Heart left ventricle (tissue), 13 donors: ENCODE results near the gene PPP2R1A.

Experiments used
- POLR2A ChIP-seq, 2 donors: fragments of 450-650 bp; IDR thresholded peaks; one replicate each; pipeline ENCODE4 v1.6.1; 2017; ENCODE audit warnings: antibody characterized with exemption in 2 of 2, mild to moderate bottlenecking in 2 of 2, moderate library complexity in 2 of 2
- TF ChIP-seq, protein P1 (sequence below), 12 donors: fragments of 200-600 bp; sonication (generic) in 4 of 12; IDR thresholded peaks; one replicate each; pipeline versions ENCODE4 v1.5.0 to v1.8.0; 2018 to 2022; ENCODE audit warnings: antibody characterized with exemption in 12 of 12, mild to moderate bottlenecking in 5 of 12
- donor health status: ischemic (EF 13 %, LVEDD 7.1; RV severe dilation, severe dysfunction).
- donor health status: DM: no; HTN: yes; CAD: no.
- donor health status: DM: no; HTN: no; CAD: no.
- donor health status: ischemic (EF 25% LVEDD 6.9; RV normal size, moderate dysfunction).
- donor health status: ischemic (EF 25% LVEDD 5.7; RV mildly dilated, moderate dysfunction).
- donor health status: ischemic (EF 35%, LVEDD 5.7; RV mildly dilated, moderate dysfunction).
- donor health status: nonischemic (EF 11% LVEDD 7.7; RV severe dilation, severe dysfunction).
- donor health status: DM: yes; HTN: yes; CAD: no.
- donor health status: PGD.
- donor health status: ischemic (EF 29% LVEDD 5.4; RV normal size, mild dysfunction).
- donor health status: nonischemic (EF 23%, LVEDD 6.1; RV moderate dilation, normal function).

DNA sequence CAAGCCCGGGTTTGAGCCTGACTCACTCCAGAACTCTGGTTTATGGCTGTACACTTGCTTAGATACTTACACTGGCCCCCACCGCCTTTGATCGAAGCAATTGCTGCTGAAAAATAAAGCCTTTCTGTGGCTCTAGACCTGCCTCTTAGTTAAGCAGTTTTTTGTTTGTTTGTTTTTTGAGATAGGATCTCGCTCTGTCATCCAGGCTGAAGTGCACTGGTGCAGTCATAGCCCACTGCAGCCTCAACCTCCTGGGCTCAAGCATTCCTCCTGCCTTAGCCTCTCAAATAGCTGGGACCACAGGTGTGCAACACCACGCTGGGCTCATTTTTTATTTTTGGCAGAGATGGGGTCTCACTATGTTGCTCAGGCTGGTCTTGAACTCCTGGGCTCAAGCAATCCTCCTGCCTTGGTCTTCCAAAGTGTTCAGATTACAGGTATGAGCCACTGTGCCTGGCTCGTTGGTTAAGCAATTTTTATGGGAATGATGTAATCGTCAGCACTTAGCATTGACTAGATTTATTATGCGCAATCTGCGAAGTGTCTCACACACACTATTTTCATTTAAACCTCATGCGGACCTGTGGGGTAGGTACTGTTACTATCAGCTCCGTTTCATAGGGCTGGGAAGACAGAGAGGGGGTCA, 22.2 kb downstream of the PPP2R1A start:
- TF ChIP-seq, protein P1, sequence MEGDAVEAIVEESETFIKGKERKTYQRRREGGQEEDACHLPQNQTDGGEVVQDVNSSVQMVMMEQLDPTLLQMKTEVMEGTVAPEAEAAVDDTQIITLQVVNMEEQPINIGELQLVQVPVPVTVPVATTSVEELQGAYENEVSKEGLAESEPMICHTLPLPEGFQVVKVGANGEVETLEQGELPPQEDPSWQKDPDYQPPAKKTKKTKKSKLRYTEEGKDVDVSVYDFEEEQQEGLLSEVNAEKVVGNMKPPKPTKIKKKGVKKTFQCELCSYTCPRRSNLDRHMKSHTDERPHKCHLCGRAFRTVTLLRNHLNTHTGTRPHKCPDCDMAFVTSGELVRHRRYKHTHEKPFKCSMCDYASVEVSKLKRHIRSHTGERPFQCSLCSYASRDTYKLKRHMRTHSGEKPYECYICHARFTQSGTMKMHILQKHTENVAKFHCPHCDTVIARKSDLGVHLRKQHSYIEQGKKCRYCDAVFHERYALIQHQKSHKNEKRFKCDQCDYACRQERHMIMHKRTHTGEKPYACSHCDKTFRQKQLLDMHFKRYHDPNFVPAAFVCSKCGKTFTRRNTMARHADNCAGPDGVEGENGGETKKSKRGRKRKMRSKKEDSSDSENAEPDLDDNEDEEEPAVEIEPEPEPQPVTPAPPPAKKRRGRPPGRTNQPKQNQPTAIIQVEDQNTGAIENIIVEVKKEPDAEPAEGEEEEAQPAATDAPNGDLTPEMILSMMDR (IDR thresholded peaks at IDR 0.05): no peak
- TF ChIP-seq POLR2A (IDR thresholded peaks at IDR 0.05): no peak
